ENCODE data around the gene ZNF554.

Gene ZNF554

GRCh38 chr19:2819540-2820111 lies at the start of gene ZNF554:
Gene ZNF554, plus strand, starts transcription at chr19:2819868. Its CDS starts 204 bp downstream, at chr19:2820072.
- DNase-seq = peak; percentile 97

GRCh38 chr19:2770055-2771013 lies 49.3 kb upstream of the ZNF554 start:
- no peak for DNase-seq

GRCh38 chr19:2771786-2772674 lies 47.6 kb upstream of the ZNF554 start:
- no peak for DNase-seq

GRCh38 chr19:2774083-2774679 lies 45.5 kb upstream of the ZNF554 start:
- DNase-seq = no peak

- no peak for DNase-seq
These were observed 44.6 kb upstream of the ZNF554 start for GRCh38 chr19:2774953-2775555.

GRCh38 chr19:2775556-2776430 lies 43.9 kb upstream of the ZNF554 start:
- no peak for DNase-seq

GRCh38 chr19:2777952-2778683 lies 41.5 kb upstream of the ZNF554 start:
- DNase-seq = no peak

GRCh38 chr19:2779121-2779740 lies 40.4 kb upstream of the ZNF554 start:
- no peak for DNase-seq

GRCh38 chr19:2780284-2780683 lies 39.4 kb upstream of the ZNF554 start:
- no peak for DNase-seq

- no peak for DNase-seq
These were observed 37.2 kb upstream of the ZNF554 start for GRCh38 chr19:2782329-2782935.

- peak; percentile 98 for DNase-seq
These were observed 36.5 kb upstream of the ZNF554 start, which contains the start of gene SGTA for GRCh38 chr19:2782936-2783780. Gene SGTA, minus strand, starts transcription at chr19:2783273. Its CDS starts 14,205 bp downstream, at chr19:2769068.

- no peak for DNase-seq
These were observed 35.9 kb upstream of the ZNF554 start for GRCh38 chr19:2783781-2784145.

- peak; percentile 99 for DNase-seq
These were observed 34.2 kb upstream of the ZNF554 start, which contains the start of gene THOP1 for GRCh38 chr19:2785244-2785997. Gene THOP1, plus strand, starts transcription at chr19:2785503. Its CDS starts 160 bp downstream, at chr19:2785663.

GRCh38 chr19:2787115-2787514 lies 32.6 kb upstream of the ZNF554 start:
- DNase-seq = no peak

- no peak for DNase-seq
These were observed 31.4 kb upstream of the ZNF554 start for GRCh38 chr19:2788237-2788636.

GRCh38 chr19:2790194-2790556 lies 29.5 kb upstream of the ZNF554 start:
- no peak for DNase-seq

GRCh38 chr19:2790557-2791271 lies 29.0 kb upstream of the ZNF554 start:
- no peak for DNase-seq

Measured in NCI-H345 (cell line).